ENCODE results near the gene PPIL1.

PPIL1 gene

GRCh38 chr6:36865835-36866234 lies 8.8 kb downstream of the PPIL1 start:
- ChIA-PET CTCF (interaction anchor here (0.8 to 10.3 kb wide), 2 partner anchors 16 to 19 kb away, joined by 3 to 87 read pairs; no protein-coding TSS in a partner anchor), POLR2A (no interaction called here)
- DNase-seq (ENCODE audit: extremely low spot score): no peak
- no peak for TF ChIP-seq CTCF (IDR thresholded peaks at IDR 0.05; ENCODE audit: control extremely low read depth, extremely low read depth, low read depth, missing control alignments)

DNA sequence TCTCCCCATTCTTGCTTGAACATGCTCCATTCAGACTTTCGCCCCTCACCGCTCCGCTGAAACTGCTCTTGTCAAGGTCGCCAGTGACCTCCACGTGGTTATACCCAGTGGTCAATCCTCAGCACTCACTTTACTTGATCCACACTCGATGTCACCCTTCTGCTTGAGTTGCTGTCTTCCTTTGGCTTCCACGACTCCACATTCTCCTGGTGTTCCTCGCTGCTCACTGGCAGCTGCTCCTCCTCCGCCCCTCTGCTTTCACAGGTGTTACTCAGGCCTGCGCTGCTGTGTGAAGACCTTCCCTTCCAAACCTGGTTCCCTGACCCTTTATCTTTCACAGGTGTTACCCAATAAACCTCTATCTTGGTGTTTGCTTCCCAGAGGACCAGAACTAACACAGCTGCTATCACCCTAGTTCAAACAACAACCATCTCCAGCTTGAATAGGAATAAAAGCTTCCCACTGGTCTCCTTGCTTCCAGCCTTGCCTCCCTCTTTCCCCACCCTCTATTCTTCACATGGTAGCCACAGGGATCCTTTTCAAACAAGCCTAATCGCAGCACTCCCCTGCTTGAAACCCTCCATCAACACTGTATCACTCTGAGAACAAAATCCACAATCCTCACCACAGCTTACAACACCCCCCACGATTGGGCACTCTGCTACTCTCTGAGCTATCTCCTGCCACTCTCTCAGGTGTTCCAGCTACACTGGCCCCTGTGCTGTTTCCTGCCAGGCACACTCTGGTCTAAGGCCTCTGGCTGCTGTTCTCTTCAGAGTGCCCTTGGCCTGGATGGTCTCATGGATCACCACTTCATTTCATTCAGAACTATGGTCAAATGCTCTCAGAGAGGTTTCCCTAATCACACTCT lies 10.7 kb downstream of the PPIL1 start:
- POLR2A ChIA-PET: interaction anchor here (0.7 kb wide), 1 partner anchor 101 kb away, joined by 4 read pairs; no protein-coding TSS in a partner anchor
- no peak for TF ChIP-seq CTCF (IDR thresholded peaks at IDR 0.05; ENCODE audit: control extremely low read depth, extremely low read depth, low read depth, missing control alignments)
- no peak for DNase-seq (ENCODE audit: extremely low spot score)
- CTCF ChIA-PET: interaction anchor here (1.1 to 10.3 kb wide), 7 partner anchors 9 to 166 kb away, joined by 3 to 87 read pairs (median 6); partner anchors contain the start of gene PPIL1

DNA sequence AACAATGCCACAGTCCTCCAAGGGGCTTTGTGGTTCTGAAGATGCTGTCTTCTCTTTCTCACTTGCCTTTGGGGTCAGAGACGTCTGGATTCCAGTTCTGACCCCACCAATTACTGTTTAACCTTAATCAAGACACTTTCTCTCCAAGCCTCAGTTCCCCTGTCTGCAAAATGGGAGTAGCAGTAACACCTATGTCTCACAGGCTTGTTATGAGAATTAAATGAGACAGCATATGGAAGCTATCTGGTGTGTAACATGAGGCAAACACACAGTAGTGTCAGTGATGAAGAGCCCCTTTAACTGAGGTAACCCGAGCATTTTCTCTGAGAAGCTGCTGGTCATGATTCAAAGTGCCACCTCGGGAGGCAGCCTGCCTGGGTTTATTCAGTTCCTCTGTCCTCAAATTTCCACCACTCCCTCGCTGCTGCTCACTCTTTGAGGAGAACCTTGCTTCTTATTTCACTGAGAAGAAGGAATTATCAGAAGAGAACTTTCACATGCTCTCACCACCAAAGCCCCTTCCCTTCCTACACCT lies 11.7 kb downstream of the PPIL1 start:
- DNase-seq (ENCODE audit: extremely low spot score): no peak
- TF ChIP-seq CTCF (IDR thresholded peaks at IDR 0.05; ENCODE audit: control extremely low read depth, extremely low read depth, low read depth, missing control alignments): no peak
- CTCF ChIA-PET: interaction anchor here (1.8 to 10.3 kb wide), 3 partner anchors 10 to 155 kb away, joined by 7 to 87 read pairs (median 22); partner anchors contain the start of gene PPIL1
- POLR2A ChIA-PET: no interaction called here

- ChIA-PET CTCF (interaction anchor here (6.1 to 10.3 kb wide), 2 partner anchors 11 to 12 kb away, joined by 22 to 87 read pairs; partner anchors contain the start of gene PPIL1), POLR2A (no interaction called here)
- TF ChIP-seq CTCF (IDR thresholded peaks at IDR 0.05; ENCODE audit: control extremely low read depth, extremely low read depth, low read depth, missing control alignments): no peak
- DNase-seq (ENCODE audit: extremely low spot score): no peak
Measured at GRCh38 chr6:36862164-36862847, 12.3 kb downstream of the PPIL1 start.

DNA sequence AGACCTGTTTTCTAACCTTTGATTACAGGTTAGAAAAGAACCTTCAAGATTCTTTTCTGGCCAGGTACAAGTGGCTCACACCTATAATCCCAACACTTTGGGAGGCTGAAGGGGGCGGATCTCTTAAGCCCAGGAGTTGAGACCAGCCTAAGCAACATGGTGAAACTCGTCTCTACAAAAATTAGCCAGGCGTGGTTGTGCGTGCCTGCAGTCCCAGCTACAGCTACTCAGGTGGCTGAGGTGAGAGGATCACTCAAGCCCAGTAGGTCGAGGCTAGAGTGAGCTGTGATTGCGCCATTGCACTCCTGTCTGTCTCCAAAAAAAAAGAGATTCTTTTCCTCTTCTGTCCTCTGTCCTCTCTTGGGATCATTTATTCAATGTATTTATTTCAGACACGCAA lies 14.5 kb downstream of the PPIL1 start:
- ChIA-PET POLR2A (no interaction called here), CTCF (interaction anchor here (1.7 to 10.3 kb wide), 3 partner anchors 10 to 158 kb away, joined by 3 to 87 read pairs (median 22); partner anchors contain the start of gene PPIL1)
- DNase-seq (ENCODE audit: extremely low spot score): no peak
- TF ChIP-seq CTCF (IDR thresholded peaks at IDR 0.05; ENCODE audit: control extremely low read depth, extremely low read depth, low read depth, missing control alignments): no peak

DNA sequence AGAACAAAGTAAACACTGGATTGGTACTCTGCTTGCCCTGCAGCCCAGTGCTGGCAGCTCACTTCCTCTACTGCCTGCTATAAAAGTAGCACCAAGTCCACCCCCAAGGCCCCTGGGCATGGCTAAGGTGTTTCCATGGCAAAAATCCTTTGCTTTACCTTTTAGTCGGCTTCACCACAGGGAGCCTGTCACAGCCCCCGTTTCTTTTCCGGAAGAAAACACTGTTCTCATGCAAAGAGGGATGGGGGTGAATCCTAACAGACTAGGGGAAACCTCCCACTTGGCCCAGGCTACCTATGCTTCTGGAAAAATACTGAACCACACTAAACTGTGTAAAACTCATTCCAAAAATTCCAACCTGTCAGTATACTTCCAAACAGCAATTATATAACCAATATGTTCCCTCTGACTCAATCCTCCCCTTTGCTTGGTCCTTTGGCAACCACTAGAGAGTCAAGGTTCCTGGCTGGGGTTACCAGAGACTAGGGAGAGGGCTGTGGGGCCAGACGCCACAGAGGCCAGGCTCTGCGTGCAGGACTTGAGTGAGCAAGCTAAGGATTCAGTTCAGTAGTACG lies 16.1 kb downstream of the PPIL1 start:
- DNase-seq (ENCODE audit: extremely low spot score): no peak
- TF ChIP-seq CTCF (IDR thresholded peaks at IDR 0.05; ENCODE audit: control extremely low read depth, extremely low read depth, low read depth, missing control alignments): no peak
- ChIA-PET CTCF (interaction anchor here (6.1 to 10.3 kb wide), 2 partner anchors 9 to 15 kb away, joined by 22 to 87 read pairs; partner anchors contain the start of gene PPIL1), POLR2A (interaction anchor here (0.7 kb wide), 1 partner anchor 392 kb away, joined by 4 read pairs; no protein-coding TSS in a partner anchor)
